MG63 (cell line): ENCODE data around the gene VWA3B. TPM values are rescaled to one million over a fixed set of nuclear protein-coding genes. Genes with fewer than 3 reads are reported as not detected.

ENCODE experiments used
- DNase-seq: peaks from one replicate; pipeline ENCODE4 v3.0.0-alpha.2; 2020
- H3K27me3 ChIP-seq: fragments of 250-450 bp; sonication (Bioruptor Pico); 2 replicates; pipeline ENCODE4 v1.5.1; 2020; ENCODE audit warnings: mild to moderate bottlenecking, moderate library complexity
- H3K36me3 ChIP-seq: fragments of 250-450 bp; sonication (Bioruptor Pico); 2 replicates; pipeline ENCODE4 v1.5.1; 2020; ENCODE audit warnings: mild to moderate bottlenecking, moderate library complexity
- H3K4me3 ChIP-seq: fragments of 250-450 bp; sonication (Bioruptor Pico); 2 replicates; pipeline ENCODE4 v1.5.1; 2020; ENCODE audit warnings: mild to moderate bottlenecking, moderate library complexity
- H3K9me3 ChIP-seq: fragments of 250-450 bp; sonication (Bioruptor Pico); 2 replicates; pipeline ENCODE4 v1.5.1; 2020; ENCODE audit warnings: mild to moderate bottlenecking, moderate library complexity
- total RNA-seq: library from RNA; depleted of rRNA; stranded (reverse); fragments of >200 nt; shearing (Covaris generic); gene quantifications from 2 replicates; pipeline ENCODE4 v1.2.3, GENCODE V29; 2014; ENCODE audit warnings: low replicate concordance

The VWA3B gene
- total RNA-seq, 1 experiment from 2014 or later: not detected

- DNase-seq: no peak
- no peaks in the 10 kb centered on the region for H3K9me3 ChIP-seq
- no peak overlapping the region for H3K4me3 ChIP-seq
- no peaks in the 10 kb centered on the region for H3K36me3 ChIP-seq
- peaks cover 20% of the 10 kb centered on the region for H3K27me3 ChIP-seq
Measured at GRCh38 chr2:98177986-98178385, 91.0 kb downstream of the VWA3B start.

GRCh38 chr2:98180456-98180855, 93.5 kb downstream of the VWA3B start:
- H3K27me3 ChIP-seq: peaks cover 14% of the 10 kb centered on the region
- no peak overlapping the region for H3K4me3 ChIP-seq
- no peaks in the 10 kb centered on the region for H3K36me3 ChIP-seq
- DNase-seq: no peak
- no peaks in the 10 kb centered on the region for H3K9me3 ChIP-seq

GRCh38 chr2:98181346-98181745, 94.4 kb downstream of the VWA3B start:
- Histone ChIP-seq H3K9me3 (no peaks in the 10 kb centered on the region), H3K36me3 (no peaks in the 10 kb centered on the region), H3K27me3 (peaks cover 8% of the 10 kb centered on the region), H3K4me3 (no peak overlapping the region)
- no peak for DNase-seq

- H3K4me3 ChIP-seq: no peak overlapping the region
- no peaks in the 10 kb centered on the region for H3K9me3 ChIP-seq
- H3K36me3 ChIP-seq: no peaks in the 10 kb centered on the region
- H3K27me3 ChIP-seq: no peaks in the 10 kb centered on the region; the same call in 1 of the 2 replicates
- DNase-seq: no peak
Measured at GRCh38 chr2:98185801-98186200, 98.8 kb downstream of the VWA3B start.

- H3K9me3 ChIP-seq: no peaks in the 10 kb centered on the region
- no peak overlapping the region for H3K4me3 ChIP-seq
- no peaks in the 10 kb centered on the region; the same call in 1 of the 2 replicates for H3K27me3 ChIP-seq
- no peak for DNase-seq
- no peaks in the 10 kb centered on the region for H3K36me3 ChIP-seq
Measured at GRCh38 chr2:98187194-98187593, 100.2 kb downstream of the VWA3B start.

GRCh38 chr2:98188351-98189046, 101.5 kb downstream of the VWA3B start:
- DNase-seq: no peak
- no peak overlapping the region for H3K4me3 ChIP-seq
- H3K36me3 ChIP-seq: no peaks in the 10 kb centered on the region
- no peaks in the 10 kb centered on the region for H3K9me3 ChIP-seq
- H3K27me3 ChIP-seq: no peaks in the 10 kb centered on the region; the same call in 1 of the 2 replicates

GRCh38 chr2:98191883-98192282, 104.9 kb downstream of the VWA3B start:
- Histone ChIP-seq H3K9me3 (no peaks in the 10 kb centered on the region), H3K36me3 (no peaks in the 10 kb centered on the region), H3K27me3 (no peaks in the 10 kb centered on the region; the same call in 1 of the 2 replicates), H3K4me3 (no peak overlapping the region)
- no peak for DNase-seq

- Histone ChIP-seq H3K36me3 (no peaks in the 10 kb centered on the region), H3K27me3 (no peaks in the 10 kb centered on the region; the same call in 1 of the 2 replicates), H3K4me3 (no peak overlapping the region), H3K9me3 (no peaks in the 10 kb centered on the region)
- DNase-seq: no peak
Measured at GRCh38 chr2:98201576-98201975, 114.6 kb downstream of the VWA3B start.

GRCh38 chr2:98205889-98206288, 118.9 kb downstream of the VWA3B start:
- Histone ChIP-seq H3K4me3 (no peak overlapping the region), H3K36me3 (no peaks in the 10 kb centered on the region), H3K27me3 (no peaks in the 10 kb centered on the region), H3K9me3 (no peaks in the 10 kb centered on the region)
- no peak for DNase-seq

GRCh38 chr2:98212092-98213000, 125.4 kb downstream of the VWA3B start:
- no peak for DNase-seq
- H3K4me3 ChIP-seq: no peak overlapping the region
- H3K36me3 ChIP-seq: no peaks in the 10 kb centered on the region
- H3K27me3 ChIP-seq: no peaks in the 10 kb centered on the region
- no peaks in the 10 kb centered on the region for H3K9me3 ChIP-seq

GRCh38 chr2:98216616-98217015, 129.6 kb downstream of the VWA3B start:
- DNase-seq: no peak
- H3K4me3 ChIP-seq: no peak overlapping the region
- no peaks in the 10 kb centered on the region for H3K27me3 ChIP-seq
- H3K36me3 ChIP-seq: no peaks in the 10 kb centered on the region
- H3K9me3 ChIP-seq: peaks cover 8% of the 10 kb centered on the region

GRCh38 chr2:98219152-98219551, 132.2 kb downstream of the VWA3B start:
- Histone ChIP-seq H3K27me3 (no peaks in the 10 kb centered on the region), H3K4me3 (no peak overlapping the region), H3K36me3 (no peaks in the 10 kb centered on the region), H3K9me3 (peaks cover 8% of the 10 kb centered on the region)
- no peak for DNase-seq

- Histone ChIP-seq H3K9me3 (no peaks in the 10 kb centered on the region), H3K27me3 (no peaks in the 10 kb centered on the region), H3K36me3 (no peaks in the 10 kb centered on the region), H3K4me3 (no peak overlapping the region)
- DNase-seq: no peak
Measured at GRCh38 chr2:98233941-98234340, 147.0 kb downstream of the VWA3B start.

GRCh38 chr2:98234776-98235175, 147.8 kb downstream of the VWA3B start:
- H3K27me3 ChIP-seq: no peaks in the 10 kb centered on the region
- DNase-seq: no peak
- H3K4me3 ChIP-seq: no peak overlapping the region
- no peaks in the 10 kb centered on the region for H3K9me3 ChIP-seq
- no peaks in the 10 kb centered on the region for H3K36me3 ChIP-seq

GRCh38 chr2:98236935-98237334, 150.0 kb downstream of the VWA3B start:
- Histone ChIP-seq H3K9me3 (no peaks in the 10 kb centered on the region), H3K36me3 (no peaks in the 10 kb centered on the region), H3K27me3 (no peaks in the 10 kb centered on the region), H3K4me3 (no peak overlapping the region)
- DNase-seq: no peak

- no peaks in the 10 kb centered on the region for H3K27me3 ChIP-seq
- H3K4me3 ChIP-seq: no peak overlapping the region
- DNase-seq: no peak
- H3K9me3 ChIP-seq: no peaks in the 10 kb centered on the region
- H3K36me3 ChIP-seq: no peaks in the 10 kb centered on the region
Measured at GRCh38 chr2:98240786-98241398, 153.9 kb downstream of the VWA3B start.

- H3K9me3 ChIP-seq: no peaks in the 10 kb centered on the region
- H3K27me3 ChIP-seq: no peaks in the 10 kb centered on the region
- H3K36me3 ChIP-seq: no peaks in the 10 kb centered on the region
- no peak overlapping the region for H3K4me3 ChIP-seq
- DNase-seq: no peak
Measured at GRCh38 chr2:98241592-98241991, 154.6 kb downstream of the VWA3B start.
